Measurements from ENCODE around the gene MYO18A. TPM values are rescaled to one million over a fixed set of nuclear protein-coding genes. Genes with fewer than 3 reads are reported as not detected.

The MYO18A gene
- total RNA-seq, 2 donors from 2014 or later: 106 to 332 TPM

DNA sequence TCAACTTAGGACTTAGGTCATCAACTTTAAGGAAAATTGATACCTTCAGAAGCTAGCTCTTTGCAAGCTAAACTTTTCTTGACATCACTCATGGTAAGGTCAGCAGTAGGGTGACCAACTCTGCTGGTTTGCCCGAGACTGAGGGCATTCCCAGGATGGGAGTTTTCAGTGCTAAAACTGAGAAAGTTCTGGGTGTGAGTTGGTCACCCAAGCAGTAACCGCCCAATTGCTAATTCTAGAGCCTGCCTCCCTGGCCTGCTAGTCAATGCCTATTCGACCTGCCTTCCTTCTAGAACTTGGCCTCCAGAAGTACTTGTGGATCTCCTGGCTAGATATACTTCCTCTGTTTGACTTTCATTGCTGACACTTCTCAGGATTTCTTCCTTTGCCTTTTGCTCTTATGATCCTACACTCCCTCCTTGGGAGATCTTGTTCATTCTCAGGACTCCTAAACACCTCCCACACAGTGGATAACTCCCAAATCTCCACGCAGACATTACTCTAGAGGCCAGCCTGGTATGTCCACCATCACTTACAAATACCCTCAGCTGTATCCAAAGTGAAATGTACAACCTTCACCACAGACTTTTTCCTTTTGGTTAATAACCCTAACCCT is 10.5 kb upstream of the MYO18A start:
- Histone ChIP-seq H3K27ac (no peak overlapping the region), H3K36me3 (no peaks in the 10 kb centered on the region), H3K27me3 (replicated peaks; ENCODE audit: insufficient read depth) (no peaks in the 10 kb centered on the region), H3K4me1 (ENCODE audit: control insufficient read depth in 1 of 2, low read depth in 2 of 2) (no peaks in the 10 kb centered on the region), H3K4me3 (no peak overlapping the region), H3K9me3 (no peaks in the 10 kb centered on the region)
- TF ChIP-seq, protein P1, sequence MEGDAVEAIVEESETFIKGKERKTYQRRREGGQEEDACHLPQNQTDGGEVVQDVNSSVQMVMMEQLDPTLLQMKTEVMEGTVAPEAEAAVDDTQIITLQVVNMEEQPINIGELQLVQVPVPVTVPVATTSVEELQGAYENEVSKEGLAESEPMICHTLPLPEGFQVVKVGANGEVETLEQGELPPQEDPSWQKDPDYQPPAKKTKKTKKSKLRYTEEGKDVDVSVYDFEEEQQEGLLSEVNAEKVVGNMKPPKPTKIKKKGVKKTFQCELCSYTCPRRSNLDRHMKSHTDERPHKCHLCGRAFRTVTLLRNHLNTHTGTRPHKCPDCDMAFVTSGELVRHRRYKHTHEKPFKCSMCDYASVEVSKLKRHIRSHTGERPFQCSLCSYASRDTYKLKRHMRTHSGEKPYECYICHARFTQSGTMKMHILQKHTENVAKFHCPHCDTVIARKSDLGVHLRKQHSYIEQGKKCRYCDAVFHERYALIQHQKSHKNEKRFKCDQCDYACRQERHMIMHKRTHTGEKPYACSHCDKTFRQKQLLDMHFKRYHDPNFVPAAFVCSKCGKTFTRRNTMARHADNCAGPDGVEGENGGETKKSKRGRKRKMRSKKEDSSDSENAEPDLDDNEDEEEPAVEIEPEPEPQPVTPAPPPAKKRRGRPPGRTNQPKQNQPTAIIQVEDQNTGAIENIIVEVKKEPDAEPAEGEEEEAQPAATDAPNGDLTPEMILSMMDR (IDR thresholded peaks at IDR 0.05): no peak
- ATAC-seq (ENCODE audit: insufficient number of reproducible peaks, low FRiP score, low read depth): no peak
- DNase-seq (ENCODE audit: low spot score): no peak

GRCh38 chr17:29190039-29190438 is 9.8 kb upstream of the MYO18A start:
- Histone ChIP-seq H3K4me3 (no peak overlapping the region), H3K4me1 (ENCODE audit: control insufficient read depth in 1 of 2, low read depth in 2 of 2) (no peaks in the 10 kb centered on the region), H3K9me3 (no peaks in the 10 kb centered on the region), H3K27me3 (replicated peaks; ENCODE audit: insufficient read depth) (no peaks in the 10 kb centered on the region), H3K36me3 (no peaks in the 10 kb centered on the region), H3K27ac (no peak overlapping the region)
- TF ChIP-seq, protein P1 (IDR thresholded peaks at IDR 0.05): no peak
- DNase-seq (ENCODE audit: low spot score): no peak
- no peak for ATAC-seq (ENCODE audit: insufficient number of reproducible peaks, low FRiP score, low read depth)

DNA sequence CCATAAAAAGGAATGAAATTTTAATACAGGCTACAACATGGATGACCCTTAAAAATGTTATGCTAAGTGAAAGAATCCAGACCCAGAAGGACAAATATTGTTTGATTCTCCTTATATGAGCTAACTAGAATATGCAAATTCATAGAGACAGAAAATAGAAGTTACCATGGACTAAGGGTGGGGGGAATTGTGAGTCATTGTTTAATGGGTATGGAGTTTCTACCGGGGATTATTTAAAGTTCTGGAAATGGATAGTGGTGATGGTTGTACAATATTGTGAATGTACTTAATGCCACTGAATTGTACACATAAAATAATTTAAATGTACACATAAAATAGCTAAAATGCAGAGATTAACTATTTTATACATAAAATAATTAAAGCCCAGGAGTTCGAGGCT is 9.2 kb upstream of the MYO18A start:
- DNase-seq (ENCODE audit: low spot score) (no peak), ATAC-seq (ENCODE audit: insufficient number of reproducible peaks, low FRiP score, low read depth) (no peak)
- Histone ChIP-seq H3K9me3 (no peaks in the 10 kb centered on the region), H3K4me3 (no peak overlapping the region), H3K27ac (no peak overlapping the region), H3K27me3 (replicated peaks; ENCODE audit: insufficient read depth) (no peaks in the 10 kb centered on the region), H3K36me3 (no peaks in the 10 kb centered on the region), H3K4me1 (ENCODE audit: control insufficient read depth in 1 of 2, low read depth in 2 of 2) (no peaks in the 10 kb centered on the region)
- TF ChIP-seq, protein P1 (IDR thresholded peaks at IDR 0.05): no peak

- TF ChIP-seq, protein P1 (IDR thresholded peaks at IDR 0.05): no peak
- Histone ChIP-seq H3K36me3 (no peaks in the 10 kb centered on the region), H3K27me3 (replicated peaks; ENCODE audit: insufficient read depth) (no peaks in the 10 kb centered on the region), H3K4me1 (ENCODE audit: control insufficient read depth in 1 of 2, low read depth in 2 of 2) (peaks cover 19 to 44% of the 10 kb centered on the region in 2 donors), H3K4me3 (no peak overlapping the region), H3K9me3 (no peaks in the 10 kb centered on the region), H3K27ac (peak overlapping the region; percentile 83 to 85)
- DNase-seq (ENCODE audit: low spot score): no peak
- ATAC-seq (ENCODE audit: insufficient number of reproducible peaks, low FRiP score, low read depth): no peak
These were observed 1.0 kb upstream of the MYO18A start for GRCh38 chr17:29181226-29181625.

- H3K36me3 ChIP-seq: no peaks in the 10 kb centered on the region
- peak overlapping the region; percentile 82 for H3K4me3 ChIP-seq
- H3K27me3 ChIP-seq (replicated peaks; ENCODE audit: insufficient read depth): no peaks in the 10 kb centered on the region
- no peaks in the 10 kb centered on the region for H3K9me3 ChIP-seq
- ATAC-seq (ENCODE audit: insufficient number of reproducible peaks, low FRiP score, low read depth): no peak
- TF ChIP-seq, protein P1 (IDR thresholded peaks at IDR 0.05): no peak
- DNase-seq (ENCODE audit: low spot score): no peak
- H3K4me1 ChIP-seq (ENCODE audit: control insufficient read depth in 1 of 2, low read depth in 2 of 2): peaks cover 22 to 48% of the 10 kb centered on the region in 2 donors
- H3K27ac ChIP-seq: peak overlapping the region; percentile 83 to 85
These were observed 576 bp upstream of the MYO18A start for GRCh38 chr17:29180788-29181160.

All from thoracic aorta (tissue), 2 donors.